ENCODE measurements around the gene PSMG4.
"Not testable (repeated sequence)": the region's sequence is repeated elsewhere in the genome, so short reads cannot be mapped to it uniquely, and the experiment has no call there.

The PSMG4 gene

GRCh38 chr6:3230900-3231246, 27.9 kb upstream of the PSMG4 start:
- no peak for DNase-seq

GRCh38 chr6:3231247-3232016, 27.3 kb upstream of the PSMG4 start:
- no peak for DNase-seq

DNA sequence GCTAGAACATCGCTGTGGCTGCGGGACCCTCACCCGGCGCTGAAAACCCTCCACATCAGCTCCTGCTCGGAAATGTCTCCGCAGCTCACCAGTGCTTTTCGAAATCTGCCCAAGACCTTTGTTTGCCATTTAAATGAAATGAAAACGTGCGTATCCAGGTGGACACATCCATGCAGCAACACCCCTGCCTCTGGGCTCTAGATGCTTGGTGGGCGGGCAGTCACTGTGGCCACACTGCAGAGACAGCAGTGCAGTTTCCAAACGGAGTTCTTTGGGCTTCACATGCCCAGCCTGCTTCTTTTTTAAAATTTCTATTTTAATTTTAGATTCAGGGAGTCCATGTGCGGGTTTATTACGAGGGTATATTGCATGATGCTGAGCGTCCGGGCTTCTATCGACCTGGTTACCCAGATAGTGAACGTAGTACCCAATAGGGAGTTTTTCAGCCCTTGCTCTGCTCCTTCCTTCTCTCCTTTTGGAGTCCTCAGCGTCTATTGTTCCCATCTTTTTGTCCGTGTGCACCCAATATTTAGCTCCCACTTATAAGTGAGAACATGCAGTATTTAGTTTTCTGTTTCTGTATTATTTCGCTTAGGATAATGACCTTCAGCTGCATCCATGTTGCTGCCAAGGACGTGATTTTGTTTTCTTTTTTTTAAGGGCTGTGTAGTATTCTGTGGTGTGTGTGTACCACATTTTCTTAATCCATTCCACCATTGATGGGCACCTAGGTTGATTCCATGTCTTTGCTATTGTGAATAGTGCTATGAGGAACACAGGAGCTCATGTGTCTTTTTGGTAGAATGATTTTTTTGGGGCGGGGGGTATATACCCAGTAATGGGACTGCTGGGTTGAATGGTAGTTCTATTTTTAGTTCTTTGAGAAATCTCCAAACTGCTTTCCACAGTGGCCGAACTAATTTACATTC, 26.5 kb upstream of the PSMG4 start:
- no peak for DNase-seq

GRCh38 chr6:3233321-3233720, 25.4 kb upstream of the PSMG4 start:
- DNase-seq, result no peak

GRCh38 chr6:3233904-3234303, 24.8 kb upstream of the PSMG4 start:
- DNase-seq, result no peak

- DNase-seq, result no peak
Measured at GRCh38 chr6:3235486-3235885, 23.3 kb upstream of the PSMG4 start.

DNA sequence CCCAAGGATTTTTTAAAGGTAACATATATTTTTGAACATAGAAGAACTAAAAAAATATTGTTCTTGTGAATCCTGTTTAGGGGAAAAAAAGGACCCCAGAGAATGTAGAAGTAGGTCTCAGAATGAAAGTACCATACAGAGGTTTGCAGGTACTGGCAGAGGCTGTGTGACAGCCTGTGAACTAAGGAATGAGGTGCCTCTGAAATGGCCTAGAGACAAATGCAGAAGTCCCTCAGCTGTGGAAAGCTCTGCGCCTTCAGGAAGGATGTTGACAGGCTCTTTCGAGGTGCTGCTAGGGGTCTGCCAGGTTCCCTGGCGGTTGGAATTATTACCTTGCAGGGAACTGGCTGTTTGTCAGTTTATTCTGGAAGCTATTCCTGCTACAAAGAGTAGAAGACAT, 22.7 kb upstream of the PSMG4 start:
- no peak for DNase-seq

DNA sequence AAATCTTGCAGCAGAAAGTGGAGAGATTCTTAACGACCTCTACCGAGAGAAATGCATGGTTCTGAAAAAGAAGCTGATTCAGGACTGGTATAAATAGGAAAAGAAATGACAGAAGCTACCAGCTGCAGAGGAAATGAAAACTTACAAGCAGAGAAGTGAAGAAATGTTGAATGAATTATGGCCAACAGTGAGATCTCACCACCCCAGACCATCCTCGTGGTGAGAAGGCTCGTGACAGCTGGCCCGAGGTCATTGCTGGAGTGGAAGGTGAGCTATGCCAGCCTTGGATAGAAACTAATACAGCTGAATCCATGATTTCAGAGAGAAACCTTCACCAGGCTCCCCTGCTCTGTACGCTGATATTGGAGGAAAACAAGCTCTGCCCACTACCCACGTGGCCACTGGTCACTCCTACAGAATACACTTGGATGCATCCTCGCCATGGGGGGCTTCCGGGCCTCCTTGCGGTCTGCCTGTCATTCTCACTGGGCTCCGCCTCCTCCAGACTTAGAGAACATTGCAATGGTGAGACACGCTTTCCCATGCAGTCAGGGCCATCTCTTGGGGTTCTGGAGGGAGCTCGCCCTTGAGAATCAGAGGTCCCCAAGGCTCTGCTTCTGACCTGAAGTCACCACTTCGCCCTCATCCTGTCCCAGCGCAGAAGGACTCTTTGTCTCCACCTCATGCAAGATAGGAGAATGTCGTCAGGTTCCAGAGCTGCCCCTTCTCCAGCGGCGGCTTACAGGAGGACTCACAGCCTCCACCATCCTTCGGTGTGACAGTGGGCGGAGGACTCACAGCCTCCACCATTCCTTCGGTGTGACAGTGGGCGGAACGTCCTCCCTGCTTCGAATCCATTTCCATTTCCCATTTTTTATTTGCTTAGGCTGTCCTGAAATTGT, 20.7 kb upstream of the PSMG4 start:
- DNase-seq, result no peak

DNA sequence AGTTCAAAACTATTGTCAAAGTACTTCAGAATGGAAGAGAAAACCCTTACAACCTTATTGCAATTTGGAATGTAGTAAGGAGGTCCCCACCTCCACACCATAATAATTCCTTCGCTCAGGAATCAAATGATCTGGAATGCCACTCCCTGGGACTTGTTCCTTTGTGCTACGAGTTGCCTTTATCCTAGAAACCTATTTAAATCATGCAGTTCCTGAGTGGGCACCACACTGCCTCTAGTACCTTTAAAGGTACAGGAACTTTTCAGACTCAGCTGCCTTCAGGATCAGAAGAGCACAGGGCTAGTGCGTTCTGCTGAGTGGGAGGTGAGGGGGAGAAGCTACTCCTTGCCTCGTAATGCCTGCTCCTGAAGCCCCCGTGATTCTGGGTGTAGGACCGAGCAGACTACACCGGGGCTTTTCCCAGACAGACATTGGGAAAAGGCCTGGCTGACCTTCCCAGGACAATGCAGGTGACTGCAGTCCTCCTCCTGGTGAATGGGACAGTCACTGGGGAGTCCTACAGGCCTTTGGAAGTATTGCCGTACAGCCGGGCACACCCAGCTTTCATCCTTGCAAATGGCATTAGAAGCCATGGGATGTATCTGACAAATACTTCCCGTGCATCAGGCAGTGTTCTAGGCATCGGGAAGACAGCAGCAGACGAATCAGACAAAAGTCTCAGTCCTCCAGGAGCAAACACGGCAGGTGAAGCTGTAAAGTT, 19.5 kb upstream of the PSMG4 start:
- DNase-seq, result no peak

- DNase-seq, result no peak
Measured at GRCh38 chr6:3240595-3240994, 18.2 kb upstream of the PSMG4 start.

GRCh38 chr6:3241745-3242144, 17.0 kb upstream of the PSMG4 start:
- not testable (repeated sequence) for DNase-seq

DNA sequence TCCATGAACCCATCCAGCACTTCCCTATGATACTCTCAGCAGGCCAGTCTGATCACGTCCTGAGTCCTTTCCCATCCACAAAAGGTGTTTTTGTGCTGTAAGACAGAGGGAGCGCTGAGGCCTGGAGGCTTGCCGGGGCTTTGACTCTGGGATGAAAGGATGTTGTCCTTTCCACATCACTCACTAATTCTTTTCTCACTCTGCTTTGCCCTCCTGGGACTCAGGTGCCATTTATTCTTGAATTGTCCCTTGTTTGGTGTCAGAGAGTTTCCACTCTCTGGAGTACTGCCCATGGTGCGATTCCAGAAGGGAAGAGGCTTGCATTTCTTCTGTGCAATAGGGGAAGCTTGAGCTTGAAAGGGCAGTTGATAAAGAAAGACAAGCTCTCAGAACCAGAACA, 16.0 kb upstream of the PSMG4 start:
- no peak for DNase-seq

DNA sequence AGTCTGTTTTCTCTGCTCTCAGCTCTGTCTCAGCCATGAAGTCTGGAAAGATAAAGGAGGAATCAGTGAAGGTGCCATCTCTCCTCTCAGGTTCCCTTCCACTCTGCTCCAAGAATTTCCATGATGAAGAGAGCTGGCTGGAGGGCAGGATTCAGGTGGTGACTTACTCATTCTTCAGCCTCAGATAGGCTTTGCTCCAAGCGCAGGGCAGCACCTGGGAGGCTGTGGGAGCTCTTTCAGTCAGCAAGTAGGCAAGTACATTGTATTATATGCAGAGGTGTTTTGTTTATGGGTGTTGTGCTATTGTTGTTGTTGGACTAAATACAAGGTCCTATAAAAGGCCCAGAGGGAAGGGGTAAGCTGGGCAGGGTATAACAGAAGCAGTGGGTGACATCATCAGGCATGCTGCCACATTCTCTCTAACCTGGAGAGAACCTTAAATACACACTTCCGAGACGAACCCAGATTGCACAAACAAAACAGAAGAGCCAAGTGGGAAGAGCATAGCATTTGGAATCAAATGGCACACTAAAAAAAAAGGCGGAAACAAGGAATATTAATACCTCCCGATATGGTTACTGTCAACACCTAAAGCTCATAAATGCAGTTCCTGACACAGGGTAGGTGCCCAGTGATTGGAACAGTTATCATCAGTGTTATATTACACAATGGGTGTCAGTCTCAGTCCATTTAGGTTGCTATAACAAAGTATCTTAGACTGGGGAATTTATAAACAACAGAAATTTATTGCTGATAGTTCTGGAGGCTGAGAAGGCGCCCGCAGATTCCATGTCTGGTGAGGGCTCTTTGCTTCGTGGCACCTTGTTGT, 14.5 kb upstream of the PSMG4 start:
- no peak for DNase-seq

GRCh38 chr6:3244832-3245161, 13.9 kb upstream of the PSMG4 start:
- not testable (repeated sequence) for DNase-seq

- no peak for DNase-seq
Measured at GRCh38 chr6:3245216-3245615, 13.5 kb upstream of the PSMG4 start.

GRCh38 chr6:3247255-3248146, 11.2 kb upstream of the PSMG4 start:
- no peak for DNase-seq

DNA sequence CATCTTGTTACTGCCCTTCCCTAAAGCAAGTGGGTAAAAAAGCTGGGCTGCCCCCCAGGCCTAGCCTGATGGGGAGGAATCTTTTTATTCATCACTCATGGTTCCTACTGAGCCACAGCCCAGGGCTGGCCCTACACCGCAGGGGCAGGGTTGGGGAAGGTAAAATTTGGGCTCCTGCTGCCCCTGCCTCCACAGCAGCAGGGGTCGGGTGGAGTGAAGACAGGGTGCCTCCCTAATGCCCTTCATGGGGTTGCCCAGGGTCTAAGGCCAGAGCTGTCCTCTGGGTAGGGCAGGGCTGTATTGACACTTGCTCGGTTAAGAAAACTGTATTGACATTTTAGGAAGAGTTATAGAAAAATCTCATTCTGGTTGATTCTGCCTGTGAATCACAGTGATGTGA, 8.9 kb upstream of the PSMG4 start:
- DNase-seq, result no peak

GRCh38 chr6:3250231-3250675, 8.5 kb upstream of the PSMG4 start:
- no peak for DNase-seq

- no peak for DNase-seq
Measured at GRCh38 chr6:3251462-3252314, 7.1 kb upstream of the PSMG4 start.

GRCh38 chr6:3252369-3252768, 6.4 kb upstream of the PSMG4 start:
- DNase-seq, result no peak
